ENCODE results near the gene SDR9C7.

DNA sequence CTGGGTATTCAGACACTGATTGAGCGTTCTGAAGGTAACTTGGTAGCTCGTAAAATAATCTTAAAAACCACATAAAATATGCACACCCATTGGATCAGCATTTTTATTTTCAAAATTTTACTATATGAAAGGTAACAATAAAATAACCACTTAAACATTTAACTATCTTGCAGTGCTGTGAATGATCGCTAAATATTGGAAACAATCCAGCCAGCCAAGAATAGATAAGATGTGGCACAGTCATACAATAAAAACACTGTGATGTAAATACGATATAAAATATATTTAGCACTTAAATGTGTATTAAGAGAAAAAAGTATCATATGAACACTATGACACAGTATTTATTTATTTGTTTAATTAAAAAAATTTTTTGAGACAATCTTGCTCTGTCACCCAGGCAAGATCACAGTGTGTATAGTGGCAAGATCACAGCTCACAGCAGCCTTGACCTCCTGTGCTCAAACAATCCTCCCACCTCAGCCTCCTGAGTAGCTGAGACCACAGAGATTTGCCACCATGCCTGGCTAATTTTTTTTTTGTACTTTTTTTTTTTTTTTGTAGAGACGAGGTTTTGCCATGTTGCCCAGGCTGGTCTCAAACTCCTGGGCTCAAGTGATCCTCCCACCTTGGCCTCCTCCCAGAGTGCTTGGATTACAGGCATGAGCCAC lies 39.4 kb downstream of the SDR9C7 start:
- TF ChIP-seq EZH2phosphoT487 (IDR thresholded peaks at IDR 0.05; ENCODE audit: unreplicated experiment) = no peak
- TF ChIP-seq, protein P1, sequence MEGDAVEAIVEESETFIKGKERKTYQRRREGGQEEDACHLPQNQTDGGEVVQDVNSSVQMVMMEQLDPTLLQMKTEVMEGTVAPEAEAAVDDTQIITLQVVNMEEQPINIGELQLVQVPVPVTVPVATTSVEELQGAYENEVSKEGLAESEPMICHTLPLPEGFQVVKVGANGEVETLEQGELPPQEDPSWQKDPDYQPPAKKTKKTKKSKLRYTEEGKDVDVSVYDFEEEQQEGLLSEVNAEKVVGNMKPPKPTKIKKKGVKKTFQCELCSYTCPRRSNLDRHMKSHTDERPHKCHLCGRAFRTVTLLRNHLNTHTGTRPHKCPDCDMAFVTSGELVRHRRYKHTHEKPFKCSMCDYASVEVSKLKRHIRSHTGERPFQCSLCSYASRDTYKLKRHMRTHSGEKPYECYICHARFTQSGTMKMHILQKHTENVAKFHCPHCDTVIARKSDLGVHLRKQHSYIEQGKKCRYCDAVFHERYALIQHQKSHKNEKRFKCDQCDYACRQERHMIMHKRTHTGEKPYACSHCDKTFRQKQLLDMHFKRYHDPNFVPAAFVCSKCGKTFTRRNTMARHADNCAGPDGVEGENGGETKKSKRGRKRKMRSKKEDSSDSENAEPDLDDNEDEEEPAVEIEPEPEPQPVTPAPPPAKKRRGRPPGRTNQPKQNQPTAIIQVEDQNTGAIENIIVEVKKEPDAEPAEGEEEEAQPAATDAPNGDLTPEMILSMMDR (conservative IDR thresholded peaks at IDR 0.05; ENCODE audit: low read depth in 2 of 2) = no peak
- TF ChIP-seq, protein P2, sequence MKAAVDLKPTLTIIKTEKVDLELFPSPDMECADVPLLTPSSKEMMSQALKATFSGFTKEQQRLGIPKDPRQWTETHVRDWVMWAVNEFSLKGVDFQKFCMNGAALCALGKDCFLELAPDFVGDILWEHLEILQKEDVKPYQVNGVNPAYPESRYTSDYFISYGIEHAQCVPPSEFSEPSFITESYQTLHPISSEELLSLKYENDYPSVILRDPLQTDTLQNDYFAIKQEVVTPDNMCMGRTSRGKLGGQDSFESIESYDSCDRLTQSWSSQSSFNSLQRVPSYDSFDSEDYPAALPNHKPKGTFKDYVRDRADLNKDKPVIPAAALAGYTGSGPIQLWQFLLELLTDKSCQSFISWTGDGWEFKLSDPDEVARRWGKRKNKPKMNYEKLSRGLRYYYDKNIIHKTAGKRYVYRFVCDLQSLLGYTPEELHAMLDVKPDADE (IDR thresholded peaks at IDR 0.05) = no peak
- no peak for TF ChIP-seq EZH2 (IDR thresholded peaks at IDR 0.05; ENCODE audit: low read depth, unreplicated experiment)
- no peak for TF ChIP-seq ZNF331 (CRISPR knock-in tag; IDR thresholded peaks at IDR 0.05; ENCODE audit: low read depth)
- TF ChIP-seq, protein P3, sequence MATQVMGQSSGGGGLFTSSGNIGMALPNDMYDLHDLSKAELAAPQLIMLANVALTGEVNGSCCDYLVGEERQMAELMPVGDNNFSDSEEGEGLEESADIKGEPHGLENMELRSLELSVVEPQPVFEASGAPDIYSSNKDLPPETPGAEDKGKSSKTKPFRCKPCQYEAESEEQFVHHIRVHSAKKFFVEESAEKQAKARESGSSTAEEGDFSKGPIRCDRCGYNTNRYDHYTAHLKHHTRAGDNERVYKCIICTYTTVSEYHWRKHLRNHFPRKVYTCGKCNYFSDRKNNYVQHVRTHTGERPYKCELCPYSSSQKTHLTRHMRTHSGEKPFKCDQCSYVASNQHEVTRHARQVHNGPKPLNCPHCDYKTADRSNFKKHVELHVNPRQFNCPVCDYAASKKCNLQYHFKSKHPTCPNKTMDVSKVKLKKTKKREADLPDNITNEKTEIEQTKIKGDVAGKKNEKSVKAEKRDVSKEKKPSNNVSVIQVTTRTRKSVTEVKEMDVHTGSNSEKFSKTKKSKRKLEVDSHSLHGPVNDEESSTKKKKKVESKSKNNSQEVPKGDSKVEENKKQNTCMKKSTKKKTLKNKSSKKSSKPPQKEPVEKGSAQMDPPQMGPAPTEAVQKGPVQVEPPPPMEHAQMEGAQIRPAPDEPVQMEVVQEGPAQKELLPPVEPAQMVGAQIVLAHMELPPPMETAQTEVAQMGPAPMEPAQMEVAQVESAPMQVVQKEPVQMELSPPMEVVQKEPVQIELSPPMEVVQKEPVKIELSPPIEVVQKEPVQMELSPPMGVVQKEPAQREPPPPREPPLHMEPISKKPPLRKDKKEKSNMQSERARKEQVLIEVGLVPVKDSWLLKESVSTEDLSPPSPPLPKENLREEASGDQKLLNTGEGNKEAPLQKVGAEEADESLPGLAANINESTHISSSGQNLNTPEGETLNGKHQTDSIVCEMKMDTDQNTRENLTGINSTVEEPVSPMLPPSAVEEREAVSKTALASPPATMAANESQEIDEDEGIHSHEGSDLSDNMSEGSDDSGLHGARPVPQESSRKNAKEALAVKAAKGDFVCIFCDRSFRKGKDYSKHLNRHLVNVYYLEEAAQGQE (IDR thresholded peaks at IDR 0.05; ENCODE audit: unreplicated experiment) = no peak
- TF ChIP-seq POLR2AphosphoS5 (IDR thresholded peaks at IDR 0.05; ENCODE audit: low read depth) = no peak
